Ectodermal cell (in vitro differentiated cells): ENCODE data around the gene SUMF1.

ENCODE experiments used
- H3K27ac ChIP-seq: 2 replicates; pipeline ENCODE4 v1.7.0; 2013; ENCODE audit warnings: mild to moderate bottlenecking, low read depth, low read length; ENCODE audit not compliant: insufficient read depth, poor library complexity, severe bottlenecking
- H3K27me3 ChIP-seq: 2 replicates; pipeline ENCODE4 v1.7.0; 2013; ENCODE audit warnings: mild to moderate bottlenecking, low read length; ENCODE audit not compliant: insufficient read depth, control insufficient read depth, poor library complexity, severe bottlenecking
- H3K36me3 ChIP-seq: one replicate; pipeline ENCODE4 v1.7.0; 2013; ENCODE audit warnings: low read length; ENCODE audit not compliant: control insufficient read depth, insufficient read depth
- H3K4me1 ChIP-seq: one replicate; pipeline ENCODE4 v1.7.0; 2013; ENCODE audit warnings: low read length; ENCODE audit not compliant: control insufficient read depth, insufficient read depth
- H3K4me3 ChIP-seq: 2 replicates; pipeline ENCODE4 v1.7.0; 2013; ENCODE audit warnings: low read depth, low read length, control low read depth; ENCODE audit not compliant: insufficient read depth
- H3K9me3 ChIP-seq: 2 replicates; pipeline ENCODE4 v1.7.0; 2013; ENCODE audit warnings: mild to moderate bottlenecking, low read length, moderate library complexity; ENCODE audit not compliant: control insufficient read depth
- WGBS, 2 experiments: methylation state at CpG; one replicate each; pipeline ENCODE4 v1.1.7; 2013; ENCODE audit warnings: missing lambda C conversion rate in 2 of 2; 5-methylcytosine and 5-hydroxymethylcytosine counted together

Gene SUMF1

GRCh38 chr3:4418156-4418555 lies 48.9 kb downstream of the SUMF1 start:
- H3K4me1 ChIP-seq: no peaks in the 10 kb centered on the region
- H3K9me3 ChIP-seq: no peaks in the 10 kb centered on the region
- no peak overlapping the region for H3K27ac ChIP-seq
- no peak overlapping the region for H3K4me3 ChIP-seq
- no peaks in the 10 kb centered on the region for H3K27me3 ChIP-seq
- H3K36me3 ChIP-seq: no peaks in the 10 kb centered on the region
- 91 to 95% methylated on average over 4 of the region's 4 CpGs for WGBS, 2 experiments

GRCh38 chr3:4417449-4417848 lies 49.6 kb downstream of the SUMF1 start:
- Histone ChIP-seq H3K9me3 (no peaks in the 10 kb centered on the region), H3K27me3 (no peaks in the 10 kb centered on the region), H3K4me3 (no peak overlapping the region), H3K36me3 (no peaks in the 10 kb centered on the region), H3K4me1 (no peaks in the 10 kb centered on the region), H3K27ac (no peak overlapping the region)
- WGBS, 2 experiments: 94 to 95% methylated on average over 1 of the region's 1 CpG

GRCh38 chr3:4416961-4417360 lies 50.1 kb downstream of the SUMF1 start:
- no peak overlapping the region for H3K27ac ChIP-seq
- 96% methylated on average over 6 of the region's 6 CpGs for WGBS, 2 experiments

GRCh38 chr3:4416427-4416945 lies 50.6 kb downstream of the SUMF1 start:
- no peak overlapping the region for H3K27ac ChIP-seq
- WGBS, 2 experiments: 87 to 91% methylated on average over 5 of the region's 5 CpGs

More at GRCh38 chr3:4416961-4417360, 50.1 kb downstream of the SUMF1 start:
- H3K27me3 ChIP-seq: no peaks in the 10 kb centered on the region
- H3K36me3 ChIP-seq: no peaks in the 10 kb centered on the region
- H3K4me1 ChIP-seq: no peaks in the 10 kb centered on the region
- H3K4me3 ChIP-seq: no peak overlapping the region
- H3K9me3 ChIP-seq: no peaks in the 10 kb centered on the region

GRCh38 chr3:4413467-4413866 lies 53.6 kb downstream of the SUMF1 start:
- Histone ChIP-seq H3K9me3 (no peaks in the 10 kb centered on the region), H3K4me3 (no peak overlapping the region), H3K27ac (no peak overlapping the region), H3K27me3 (no peaks in the 10 kb centered on the region), H3K4me1 (no peaks in the 10 kb centered on the region), H3K36me3 (no peaks in the 10 kb centered on the region)
- WGBS, 2 experiments: 89 to 100% methylated on average over 1 of the region's 1 CpG

More at GRCh38 chr3:4416427-4416945, 50.6 kb downstream of the SUMF1 start:
- H3K4me3 ChIP-seq: no peak overlapping the region
- no peaks in the 10 kb centered on the region for H3K36me3 ChIP-seq
- H3K9me3 ChIP-seq: no peaks in the 10 kb centered on the region
- no peaks in the 10 kb centered on the region for H3K4me1 ChIP-seq
- no peaks in the 10 kb centered on the region for H3K27me3 ChIP-seq

GRCh38 chr3:4411833-4412232 lies 55.2 kb downstream of the SUMF1 start:
- Histone ChIP-seq H3K4me1 (no peaks in the 10 kb centered on the region), H3K27me3 (no peaks in the 10 kb centered on the region), H3K36me3 (no peaks in the 10 kb centered on the region), H3K4me3 (no peak overlapping the region), H3K27ac (no peak overlapping the region), H3K9me3 (no peaks in the 10 kb centered on the region)
- 92 to 100% methylated on average over 1 of the region's 1 CpG for WGBS, 2 experiments

- no peaks in the 10 kb centered on the region for H3K36me3 ChIP-seq
- no peak overlapping the region for H3K4me3 ChIP-seq
- no peaks in the 10 kb centered on the region for H3K9me3 ChIP-seq
- no peak overlapping the region for H3K27ac ChIP-seq
- 91 to 100% methylated on average over 1 of the region's 1 CpG for WGBS, 2 experiments
- H3K27me3 ChIP-seq: no peaks in the 10 kb centered on the region
- H3K4me1 ChIP-seq: no peaks in the 10 kb centered on the region
Measured at GRCh38 chr3:4411236-4411635, 55.8 kb downstream of the SUMF1 start.

- H3K36me3 ChIP-seq: no peaks in the 10 kb centered on the region
- no peaks in the 10 kb centered on the region for H3K27me3 ChIP-seq
- no peak overlapping the region for H3K27ac ChIP-seq
- H3K4me1 ChIP-seq: no peaks in the 10 kb centered on the region
- WGBS, 2 experiments: 90 to 97% methylated on average over 4 of the region's 4 CpGs
- no peak overlapping the region for H3K4me3 ChIP-seq
- H3K9me3 ChIP-seq: no peaks in the 10 kb centered on the region
Measured at GRCh38 chr3:4410606-4411005, 56.5 kb downstream of the SUMF1 start.

- Histone ChIP-seq H3K9me3 (no peaks in the 10 kb centered on the region), H3K36me3 (no peaks in the 10 kb centered on the region), H3K4me1 (no peaks in the 10 kb centered on the region), H3K27ac (no peak overlapping the region), H3K4me3 (no peak overlapping the region), H3K27me3 (no peaks in the 10 kb centered on the region)
- WGBS, 2 experiments: 78 to 93% methylated on average over 1 of the region's 1 CpG
Measured at GRCh38 chr3:4409971-4410573, 57.0 kb downstream of the SUMF1 start.

GRCh38 chr3:4409415-4409814 lies 57.7 kb downstream of the SUMF1 start:
- H3K36me3 ChIP-seq: no peaks in the 10 kb centered on the region
- H3K27me3 ChIP-seq: no peaks in the 10 kb centered on the region
- no peak overlapping the region for H3K27ac ChIP-seq
- H3K9me3 ChIP-seq: no peaks in the 10 kb centered on the region
- WGBS, 2 experiments: 90 to 99% methylated on average over 4 of the region's 4 CpGs
- no peaks in the 10 kb centered on the region for H3K4me1 ChIP-seq
- H3K4me3 ChIP-seq: no peak overlapping the region

GRCh38 chr3:4408958-4409357 lies 58.1 kb downstream of the SUMF1 start:
- Histone ChIP-seq H3K36me3 (no peaks in the 10 kb centered on the region), H3K27ac (no peak overlapping the region), H3K9me3 (no peaks in the 10 kb centered on the region), H3K4me3 (no peak overlapping the region), H3K27me3 (no peaks in the 10 kb centered on the region), H3K4me1 (no peaks in the 10 kb centered on the region)
